HL-60/S4 (cell line): ENCODE measurements around the gene EP400.

Experiments
- in situ Hi-C: fragments of 300-500 bp; cut with MboI; formaldehyde crosslinking; loops from 2 replicates; pipeline ENCODE4 v1.14.3; 2022; ENCODE audit warnings: low sequenced_read_pairs

EP400 gene, protein sequence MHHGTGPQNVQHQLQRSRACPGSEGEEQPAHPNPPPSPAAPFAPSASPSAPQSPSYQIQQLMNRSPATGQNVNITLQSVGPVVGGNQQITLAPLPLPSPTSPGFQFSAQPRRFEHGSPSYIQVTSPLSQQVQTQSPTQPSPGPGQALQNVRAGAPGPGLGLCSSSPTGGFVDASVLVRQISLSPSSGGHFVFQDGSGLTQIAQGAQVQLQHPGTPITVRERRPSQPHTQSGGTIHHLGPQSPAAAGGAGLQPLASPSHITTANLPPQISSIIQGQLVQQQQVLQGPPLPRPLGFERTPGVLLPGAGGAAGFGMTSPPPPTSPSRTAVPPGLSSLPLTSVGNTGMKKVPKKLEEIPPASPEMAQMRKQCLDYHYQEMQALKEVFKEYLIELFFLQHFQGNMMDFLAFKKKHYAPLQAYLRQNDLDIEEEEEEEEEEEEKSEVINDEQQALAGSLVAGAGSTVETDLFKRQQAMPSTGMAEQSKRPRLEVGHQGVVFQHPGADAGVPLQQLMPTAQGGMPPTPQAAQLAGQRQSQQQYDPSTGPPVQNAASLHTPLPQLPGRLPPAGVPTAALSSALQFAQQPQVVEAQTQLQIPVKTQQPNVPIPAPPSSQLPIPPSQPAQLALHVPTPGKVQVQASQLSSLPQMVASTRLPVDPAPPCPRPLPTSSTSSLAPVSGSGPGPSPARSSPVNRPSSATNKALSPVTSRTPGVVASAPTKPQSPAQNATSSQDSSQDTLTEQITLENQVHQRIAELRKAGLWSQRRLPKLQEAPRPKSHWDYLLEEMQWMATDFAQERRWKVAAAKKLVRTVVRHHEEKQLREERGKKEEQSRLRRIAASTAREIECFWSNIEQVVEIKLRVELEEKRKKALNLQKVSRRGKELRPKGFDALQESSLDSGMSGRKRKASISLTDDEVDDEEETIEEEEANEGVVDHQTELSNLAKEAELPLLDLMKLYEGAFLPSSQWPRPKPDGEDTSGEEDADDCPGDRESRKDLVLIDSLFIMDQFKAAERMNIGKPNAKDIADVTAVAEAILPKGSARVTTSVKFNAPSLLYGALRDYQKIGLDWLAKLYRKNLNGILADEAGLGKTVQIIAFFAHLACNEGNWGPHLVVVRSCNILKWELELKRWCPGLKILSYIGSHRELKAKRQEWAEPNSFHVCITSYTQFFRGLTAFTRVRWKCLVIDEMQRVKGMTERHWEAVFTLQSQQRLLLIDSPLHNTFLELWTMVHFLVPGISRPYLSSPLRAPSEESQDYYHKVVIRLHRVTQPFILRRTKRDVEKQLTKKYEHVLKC (N-terminal part only)

DNA sequence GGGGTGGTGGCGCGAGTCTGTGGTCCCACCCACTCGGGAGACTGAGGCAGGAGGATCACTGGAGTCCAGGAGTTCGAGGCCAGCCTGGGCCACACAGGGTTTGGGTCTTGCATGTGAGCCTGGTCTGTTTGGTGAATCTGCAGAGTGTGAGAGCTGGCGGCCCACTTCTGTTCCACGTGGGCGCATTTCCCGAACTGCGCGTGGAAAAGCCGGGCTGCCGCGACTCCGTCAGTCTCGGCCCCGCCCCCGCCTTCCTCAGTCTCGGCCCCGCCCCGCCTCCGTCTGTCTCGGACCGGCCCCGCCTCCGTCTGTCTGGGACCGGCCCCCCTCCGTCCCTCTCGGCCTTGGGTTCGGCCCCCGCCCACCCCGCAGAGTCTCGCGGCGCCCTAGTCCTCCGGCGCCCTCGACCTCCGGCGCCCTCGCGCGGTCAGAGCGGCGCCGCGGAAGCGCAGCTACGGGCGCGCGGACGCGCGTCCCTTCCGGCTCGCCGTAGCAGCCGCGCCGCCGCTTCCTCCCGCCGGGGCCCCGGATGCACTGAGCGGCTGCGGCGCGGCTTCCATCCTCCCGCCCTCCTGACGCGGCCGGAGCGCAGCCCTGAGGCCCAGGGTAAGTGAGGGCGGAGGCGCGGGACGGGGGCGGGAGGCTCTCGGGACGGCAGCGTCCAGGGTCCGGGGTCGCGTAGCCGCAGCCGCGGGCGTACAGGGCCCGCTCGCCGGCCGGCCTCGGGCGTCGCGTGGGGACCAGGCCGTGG, at the start of gene EP400:
EP400 (plus strand) TSS at position 512 of the 751 bp plus-strand sequence. CDS start 10,678 bp downstream, outside the sequence.
- in situ Hi-C loops, result loop anchor here (10.0 kb wide), 1 partner anchor 105 kb away; no protein-coding TSS in a partner anchor

DNA sequence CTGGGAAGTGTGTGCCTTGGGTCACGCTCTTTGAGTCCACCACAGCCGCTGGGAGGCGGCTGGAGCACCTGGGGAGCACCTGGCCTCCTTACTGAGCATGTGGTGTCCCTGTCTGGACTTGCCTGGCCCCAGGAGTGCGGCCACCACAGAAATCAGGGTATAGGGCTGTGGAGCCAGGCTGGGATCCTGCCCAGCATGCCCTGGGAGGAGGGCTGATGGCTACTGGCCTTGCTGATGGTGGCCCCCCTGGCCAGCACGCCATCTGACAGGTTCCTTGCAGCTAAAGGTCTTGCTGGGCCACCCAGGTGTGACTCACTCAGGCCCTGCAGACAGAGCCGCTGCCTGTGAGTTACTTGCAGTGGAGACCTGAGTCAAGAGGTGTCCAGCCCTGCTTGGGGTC, 49.3 kb upstream of the EP400 start:
- in situ Hi-C loops, result no loop called here

DNA sequence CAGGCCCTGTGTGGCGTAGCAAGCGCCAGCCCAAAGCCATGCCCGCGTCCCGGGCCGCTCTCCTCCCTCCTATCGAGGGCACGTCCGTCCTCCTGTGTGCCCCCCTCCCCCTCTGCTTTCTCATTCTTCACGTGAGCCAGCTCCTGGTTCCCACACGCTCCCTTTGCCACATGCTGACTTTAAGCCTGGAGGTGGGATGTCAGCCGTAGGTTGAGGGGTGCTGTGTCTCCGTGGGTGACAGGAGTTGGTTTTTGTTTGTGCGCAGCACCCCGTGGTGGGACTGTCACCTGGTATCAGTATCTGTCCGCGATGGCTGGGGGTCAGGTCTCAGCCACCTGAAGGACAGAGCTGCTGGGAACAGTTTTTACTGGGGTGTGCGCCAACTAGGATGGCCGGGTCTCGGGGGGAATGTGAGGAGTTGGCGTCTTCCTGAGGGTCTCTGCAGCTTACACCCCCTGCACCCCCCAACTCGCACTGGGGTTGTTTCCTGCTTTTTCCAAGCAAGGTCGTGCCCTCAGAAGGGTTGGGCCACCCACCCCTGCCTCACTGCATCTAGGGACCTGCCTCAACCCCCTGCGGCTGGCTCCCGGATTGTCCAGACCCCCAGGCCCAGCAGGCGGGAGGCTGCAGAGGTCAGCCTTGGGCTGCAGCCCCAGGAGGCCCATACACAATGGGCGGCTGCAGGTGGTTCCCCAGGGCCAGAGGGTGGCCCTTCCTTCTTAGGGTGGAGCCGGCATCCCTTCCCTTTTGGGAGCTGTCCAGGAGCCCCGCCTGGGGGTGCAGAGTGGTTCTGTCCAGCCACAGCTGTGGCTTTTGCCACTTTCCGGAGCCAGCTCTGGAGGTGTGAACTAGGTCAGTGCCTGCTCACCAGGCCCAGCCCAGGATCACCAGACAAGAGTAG, 48.1 kb upstream of the EP400 start:
- in situ Hi-C loops, result no loop called here

DNA sequence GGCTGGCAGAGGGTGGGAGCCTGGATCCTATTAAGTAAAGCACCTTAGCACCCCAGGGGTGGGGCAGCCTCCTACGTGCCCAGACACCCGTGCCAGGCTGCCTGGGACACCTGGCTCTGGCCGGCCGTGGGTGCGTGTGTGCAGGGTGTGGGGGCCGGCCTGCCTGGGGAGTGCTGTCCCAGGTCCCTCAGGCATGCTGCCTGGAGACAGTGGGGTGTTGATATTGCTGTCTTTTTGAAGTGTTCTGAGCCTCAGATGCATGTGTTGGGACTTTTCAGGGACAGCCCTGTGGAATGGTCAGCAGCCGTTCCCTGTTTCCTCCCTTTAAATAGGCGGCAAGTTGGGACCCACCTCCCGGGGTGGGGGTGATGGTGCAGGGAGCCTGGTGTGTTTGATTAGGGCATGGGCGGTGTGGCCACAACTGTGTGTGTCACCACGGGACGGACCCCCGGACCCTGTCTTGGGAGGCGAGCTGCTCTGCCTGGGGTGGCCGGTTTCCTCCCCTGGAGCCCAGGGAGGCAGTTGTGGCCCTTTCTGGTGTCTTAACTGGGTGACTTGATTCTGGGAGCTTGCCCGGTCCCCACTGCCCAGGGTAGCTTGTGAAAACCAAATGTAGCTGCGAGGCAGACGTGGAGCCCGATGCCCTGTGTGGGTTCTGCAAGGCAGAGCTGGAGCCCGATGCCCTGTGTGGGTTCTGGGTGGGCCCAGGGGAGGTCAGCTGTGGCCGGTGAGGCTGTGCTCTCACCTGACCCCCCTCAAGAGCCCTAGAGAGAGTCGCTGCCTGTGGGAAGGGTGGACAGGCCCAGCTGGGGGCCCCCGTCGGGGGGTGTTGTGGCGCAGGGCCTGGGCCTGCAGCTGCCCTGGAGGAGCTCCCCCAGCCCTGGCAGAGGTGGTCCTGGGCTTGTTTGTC, 47.2 kb upstream of the EP400 start:
- in situ Hi-C loops, result no loop called here

DNA sequence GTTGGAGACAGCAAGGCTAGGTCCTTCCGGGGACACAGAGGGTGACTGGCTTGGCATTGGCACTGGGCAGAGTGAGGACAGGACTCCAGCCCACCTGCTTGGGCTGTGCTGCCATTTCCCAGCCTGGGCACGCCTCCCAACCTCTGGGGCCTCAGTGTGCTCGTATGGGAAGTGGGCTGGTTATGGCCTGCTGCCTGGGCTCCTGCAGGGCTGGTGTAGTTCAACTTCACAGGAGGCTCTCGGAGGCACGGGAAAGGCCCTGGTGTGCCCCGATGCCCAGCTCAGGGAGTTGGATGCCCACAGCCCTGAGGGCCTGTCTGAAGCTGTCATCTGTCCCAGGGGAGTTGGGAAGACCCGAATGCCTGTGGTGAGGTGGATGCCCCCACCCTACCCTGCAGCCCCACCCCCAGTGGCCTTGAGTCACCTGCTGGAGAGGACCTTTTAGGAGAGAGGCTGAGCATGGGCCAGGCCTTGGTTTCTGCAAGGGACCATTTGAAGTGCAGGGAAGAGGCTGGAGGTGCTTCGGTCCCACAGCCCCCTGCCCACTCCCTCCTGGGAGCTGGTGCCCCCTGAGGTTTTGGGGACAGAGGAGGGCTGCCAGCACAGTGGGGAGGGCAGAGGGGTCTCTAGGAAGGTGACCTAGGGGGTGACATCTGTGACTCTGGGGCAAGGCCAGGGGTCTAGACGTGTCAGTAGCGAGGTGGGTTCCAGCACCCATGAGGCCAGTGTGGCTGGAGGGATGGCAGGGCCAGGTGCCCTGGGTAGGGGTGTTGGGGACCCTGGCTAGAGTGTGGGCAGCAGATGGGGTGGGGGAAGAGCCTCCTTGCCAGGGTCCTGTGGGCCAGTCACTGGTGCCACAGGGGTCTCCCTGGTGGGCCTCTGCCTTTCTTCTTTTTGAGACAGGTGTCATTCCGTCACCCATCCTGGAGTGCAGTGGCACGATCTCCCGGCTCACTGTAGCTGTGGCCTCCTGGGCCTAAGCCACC, 46.2 kb upstream of the EP400 start:
- in situ Hi-C loops, result no loop called here

DNA sequence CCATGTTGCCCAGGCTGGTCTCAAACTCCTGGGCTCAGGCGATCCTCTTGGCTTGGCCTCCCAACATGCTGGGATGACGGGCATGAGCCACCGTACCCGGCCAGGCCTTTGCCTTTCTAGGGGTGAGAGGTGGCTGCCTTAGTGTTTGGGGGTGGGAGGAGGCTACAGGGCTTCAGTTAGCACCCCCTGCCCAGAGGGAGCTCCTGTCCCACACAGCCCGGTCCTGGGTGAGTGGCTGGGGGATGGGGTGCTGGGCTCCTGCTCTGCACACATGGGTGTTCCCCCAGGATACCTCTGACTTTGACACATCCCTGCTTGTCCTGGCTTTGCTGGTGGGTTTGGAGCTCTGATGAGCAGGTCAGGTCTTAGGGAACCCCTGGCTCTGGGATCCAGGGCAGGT, 45.4 kb upstream of the EP400 start:
- in situ Hi-C loops, result no loop called here

DNA sequence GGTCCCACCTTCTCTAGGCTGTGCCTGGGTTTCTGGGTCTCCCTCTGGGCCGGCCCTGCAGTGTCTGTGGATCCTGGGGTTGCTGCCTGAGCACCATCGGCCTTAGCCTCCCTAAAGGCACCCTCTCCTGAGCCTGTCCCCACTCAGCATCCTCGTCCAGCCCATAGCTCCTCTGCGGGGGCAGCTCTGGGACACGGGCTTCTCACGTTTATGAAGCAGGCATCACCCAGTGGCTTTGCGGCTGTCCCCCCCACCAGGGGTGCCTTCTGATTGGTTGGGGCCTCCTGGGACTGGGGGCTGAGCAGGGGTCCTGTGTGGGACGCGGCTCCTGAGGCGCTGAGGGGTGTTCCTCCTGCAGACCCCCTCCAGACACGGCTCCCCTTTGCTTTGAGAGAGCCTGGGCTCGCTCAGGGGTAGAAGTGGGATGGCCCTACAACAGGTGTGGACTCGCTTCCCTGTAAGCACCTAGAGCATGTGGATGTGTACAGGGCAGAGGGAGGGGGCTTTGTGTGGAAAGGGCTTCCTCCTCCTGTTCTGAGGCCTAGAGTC, 44.6 kb upstream of the EP400 start:
- in situ Hi-C loops, result no loop called here

DNA sequence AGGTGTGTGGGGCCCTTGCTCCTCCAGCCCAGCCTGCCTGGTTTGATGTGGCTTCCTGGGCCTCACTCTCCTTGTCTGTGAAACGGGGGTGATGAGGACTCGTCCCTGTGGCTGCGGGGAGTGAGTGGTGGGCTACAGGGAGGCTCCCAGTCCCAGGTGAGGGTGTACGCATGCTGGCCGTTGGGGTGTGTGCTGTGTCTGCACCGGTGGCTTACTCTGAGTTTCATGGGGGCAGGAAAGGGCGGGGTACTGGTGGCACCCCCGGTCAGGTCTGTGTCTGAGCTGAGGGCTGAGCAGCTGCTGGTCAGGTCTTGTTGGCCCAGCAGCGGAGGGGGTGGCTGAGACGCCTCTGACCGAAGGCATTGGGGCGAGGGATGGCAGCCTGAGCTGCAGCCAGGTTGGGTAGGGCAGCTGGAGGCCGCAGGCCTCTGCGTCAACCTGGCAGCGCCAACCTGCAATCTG, 44.1 kb upstream of the EP400 start:
- in situ Hi-C loops, result no loop called here

DNA sequence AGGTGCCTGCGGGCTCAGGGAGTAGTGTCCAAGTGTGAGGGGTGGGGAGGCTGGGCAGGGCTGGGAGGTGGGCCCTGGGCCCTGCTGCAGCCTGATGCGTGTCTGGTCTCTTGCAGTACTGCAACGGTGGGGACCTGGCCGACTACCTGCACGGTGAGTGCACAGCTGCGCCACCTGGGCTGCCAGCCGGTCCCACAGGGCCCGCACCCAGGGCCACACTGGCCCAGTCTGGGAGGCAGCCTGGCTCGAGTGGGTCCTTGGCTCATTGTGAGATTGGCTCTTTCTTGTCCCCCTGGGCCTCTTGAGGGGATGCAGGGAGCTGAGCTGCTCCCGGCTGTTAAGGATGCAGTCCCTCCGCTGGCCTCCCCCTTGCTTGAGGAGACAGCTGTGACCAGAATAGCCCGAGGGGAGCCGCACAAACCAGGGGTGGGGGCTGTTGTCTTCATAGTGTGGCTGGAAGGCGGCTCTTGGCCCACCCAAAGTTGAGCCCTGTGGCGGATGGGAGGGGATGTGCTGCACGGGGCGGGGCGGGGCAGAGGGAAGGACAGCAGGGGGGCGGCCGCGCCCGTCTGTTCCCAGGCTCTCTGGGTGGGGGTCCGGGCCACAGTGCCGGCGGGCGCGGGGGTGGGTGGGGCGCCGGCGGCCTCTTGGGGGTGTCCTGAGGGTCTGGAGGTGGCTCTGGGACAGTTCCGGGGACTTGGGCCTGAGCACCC, 42.2 kb upstream of the EP400 start:
- in situ Hi-C loops, result no loop called here

DNA sequence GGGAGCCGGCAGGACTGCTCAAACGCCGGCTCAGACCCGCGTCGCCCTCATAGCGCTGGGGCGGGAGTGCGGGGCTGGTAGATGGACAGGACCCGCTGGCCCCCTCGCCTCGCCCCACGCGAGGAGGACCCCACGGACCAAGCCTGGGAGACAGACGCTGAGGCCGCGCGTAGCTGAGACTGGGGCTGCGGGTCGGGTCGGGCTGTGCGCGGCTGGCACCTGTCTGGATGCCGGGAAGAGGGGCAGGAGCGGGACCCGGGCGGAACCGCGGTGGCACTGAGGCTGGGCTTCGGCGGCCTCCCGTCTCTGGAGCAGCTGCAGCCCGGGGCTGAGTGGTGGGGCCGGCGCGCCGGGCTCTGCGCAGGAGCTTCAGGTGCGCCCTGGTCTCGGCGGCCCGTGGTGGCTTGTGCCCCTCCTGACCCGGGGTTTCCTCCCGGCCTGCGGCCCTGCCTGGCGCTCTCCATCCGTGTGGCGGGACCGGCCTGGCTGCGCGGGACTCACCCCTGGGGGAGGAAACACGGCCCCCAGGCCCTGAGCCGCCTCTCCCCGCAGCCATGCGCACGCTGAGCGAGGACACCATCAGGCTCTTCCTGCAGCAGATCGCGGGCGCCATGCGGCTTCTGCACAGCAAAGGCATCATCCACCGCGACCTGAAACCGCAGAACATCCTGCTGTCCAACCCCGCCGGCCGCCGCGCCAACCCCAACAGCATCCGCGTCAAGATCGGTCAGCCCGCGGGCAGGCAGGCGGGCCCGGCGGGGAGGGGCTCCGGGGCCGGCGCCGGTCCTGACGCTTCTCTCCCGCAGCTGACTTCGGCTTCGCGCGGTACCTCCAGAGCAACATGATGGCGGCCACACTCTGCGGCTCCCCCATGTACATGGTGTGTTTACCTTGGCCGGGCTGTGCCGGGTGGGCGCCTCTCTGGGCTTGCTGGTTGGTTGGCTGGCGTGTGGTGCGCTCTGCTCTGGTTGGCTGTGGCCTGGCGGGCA, 41.4 kb upstream of the EP400 start:
- in situ Hi-C loops, result no loop called here

DNA sequence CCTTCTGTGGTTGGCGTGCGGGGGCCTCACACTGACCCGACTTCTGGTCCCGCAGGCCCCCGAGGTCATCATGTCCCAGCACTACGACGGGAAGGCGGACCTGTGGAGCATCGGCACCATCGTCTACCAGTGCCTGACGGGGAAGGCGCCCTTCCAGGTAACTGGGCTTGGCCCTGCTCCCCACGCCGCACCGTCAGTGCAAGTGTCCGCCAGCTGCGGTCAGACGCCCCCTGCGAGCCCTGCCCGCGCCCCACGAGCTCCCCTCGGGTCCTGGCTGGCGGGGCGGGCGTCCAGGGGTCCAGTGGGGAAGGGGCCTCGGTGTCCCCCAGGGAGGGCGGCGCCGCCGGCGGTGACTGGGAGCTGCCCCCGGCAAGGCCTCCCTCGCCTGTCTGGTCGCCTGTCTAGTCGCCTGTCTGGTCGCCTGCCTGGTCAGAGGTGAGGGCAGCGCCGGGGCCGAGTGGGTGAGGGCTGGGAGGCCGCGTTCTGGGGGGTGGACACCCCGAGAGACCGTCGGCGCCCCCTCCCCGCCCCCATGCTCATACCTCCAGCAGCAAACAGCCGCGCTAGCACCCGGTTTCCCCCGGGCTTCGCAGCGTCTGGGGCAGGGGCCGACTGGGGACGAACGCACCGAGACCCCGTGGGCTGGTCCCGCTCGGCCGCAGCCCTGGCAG, 40.5 kb upstream of the EP400 start:
- in situ Hi-C loops, result no loop called here

DNA sequence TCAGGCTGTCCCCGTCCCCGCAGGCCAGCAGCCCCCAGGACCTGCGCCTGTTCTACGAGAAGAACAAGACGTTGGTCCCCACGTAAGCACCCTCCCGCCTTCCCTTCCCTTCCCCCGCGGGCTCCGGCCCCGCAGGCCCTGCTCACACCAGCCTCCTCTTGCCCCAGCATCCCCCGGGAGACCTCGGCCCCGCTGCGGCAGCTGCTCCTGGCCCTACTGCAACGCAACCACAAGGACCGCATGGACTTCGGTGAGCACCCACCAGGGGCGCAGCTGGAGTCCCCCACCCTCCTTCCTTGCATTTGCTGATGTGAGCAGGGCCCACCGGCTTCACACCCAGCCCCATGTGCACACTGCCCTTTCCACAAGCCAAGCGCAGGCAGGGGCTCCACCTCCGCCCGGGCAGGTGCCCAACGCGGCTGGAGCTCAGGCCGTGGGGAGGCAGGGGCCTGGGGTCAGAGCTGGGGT, 40.0 kb upstream of the EP400 start:
- in situ Hi-C loops, result no loop called here

DNA sequence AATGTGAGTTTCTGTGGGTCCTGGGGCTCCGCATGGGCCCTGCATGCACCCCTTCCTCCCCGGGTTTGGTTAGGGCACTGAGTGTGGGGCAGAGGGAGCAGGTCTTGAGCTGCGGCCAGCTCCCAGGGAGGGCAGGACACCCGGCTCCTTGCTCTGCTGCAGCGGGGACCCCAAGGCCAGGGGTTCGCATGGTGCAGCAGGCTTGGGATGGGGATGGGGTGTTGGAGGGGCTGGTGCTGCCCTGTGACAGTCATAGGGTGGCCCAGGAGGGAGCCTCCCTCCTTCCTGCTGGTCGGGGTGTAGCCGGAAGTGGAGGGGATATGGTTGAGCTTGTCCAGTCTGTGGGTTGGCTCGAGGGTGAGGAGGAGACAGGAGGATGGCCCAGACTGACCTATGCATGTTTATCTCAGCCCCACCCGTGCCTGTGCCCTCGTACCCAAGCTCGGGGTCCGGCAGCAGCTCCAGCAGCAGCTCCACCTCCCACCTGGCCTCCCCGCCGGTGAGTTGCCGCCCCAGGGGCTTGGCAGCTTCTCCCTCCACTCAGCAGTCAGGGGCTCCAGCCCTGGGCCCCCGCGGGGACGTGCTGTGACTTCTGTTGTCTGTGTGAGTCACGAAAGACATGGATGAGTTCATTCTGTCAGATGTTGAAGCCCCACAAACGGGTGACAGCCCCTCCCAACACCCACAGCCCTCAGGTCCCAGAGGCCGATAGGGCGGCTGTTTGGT, 39.3 kb upstream of the EP400 start:
- in situ Hi-C loops, result no loop called here
